NCI-H446 (cell line): ENCODE results near the gene INPP5B.
A peak's percentile ranks its signal among the peaks of the same experiment; 100 is the strongest.
"Not testable (repeated sequence)": the region's sequence is repeated elsewhere in the genome, so short reads cannot be mapped to it uniquely, and the experiment has no call there.

Experiments
- DNase-seq, 2 experiments: peaks; one replicate each; lab custom pipeline; 2025; lab: John Stamatoyannopoulos, UW

INPP5B gene

DNA sequence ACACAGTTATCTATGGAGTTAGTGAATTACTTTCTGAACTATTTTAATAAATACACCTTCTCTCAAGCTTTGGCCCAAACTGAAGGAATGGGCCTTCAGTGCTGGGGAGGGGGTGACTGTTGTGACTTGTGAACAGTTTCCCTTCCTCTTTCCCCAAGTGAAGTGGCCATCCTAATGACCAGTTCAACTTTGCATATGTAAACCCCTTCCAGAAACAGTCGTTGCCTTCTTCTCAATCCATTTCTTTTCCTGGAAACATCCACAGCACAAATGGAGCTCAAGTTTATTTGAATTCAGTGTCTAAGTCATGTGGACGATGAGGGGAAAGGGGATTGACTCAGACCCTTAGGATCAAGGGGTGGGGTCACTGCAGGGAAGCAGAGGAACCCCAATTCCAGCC, 1.3 kb upstream of the INPP5B start:
- DNase-seq, result no peak

DNA sequence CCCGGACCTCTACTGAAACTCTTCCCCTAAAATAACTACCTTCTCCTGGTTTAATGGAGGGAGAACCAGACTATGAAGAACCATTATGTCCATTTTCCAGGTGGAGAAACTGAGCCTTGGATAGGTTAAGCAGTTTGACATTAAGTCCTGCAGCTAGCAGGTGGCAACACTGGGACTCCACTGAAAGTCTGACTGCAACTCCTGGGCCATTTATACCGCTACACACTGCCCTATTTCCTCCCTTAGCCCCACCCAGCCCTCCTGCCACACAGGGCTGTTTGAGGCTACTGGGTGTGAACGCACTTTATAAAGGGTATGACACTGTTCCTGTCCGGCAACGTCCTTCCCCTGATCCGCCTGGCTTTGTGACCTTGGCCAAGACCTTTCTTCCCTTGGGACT, 511 bp upstream of the INPP5B start:
- no peak for DNase-seq

DNA sequence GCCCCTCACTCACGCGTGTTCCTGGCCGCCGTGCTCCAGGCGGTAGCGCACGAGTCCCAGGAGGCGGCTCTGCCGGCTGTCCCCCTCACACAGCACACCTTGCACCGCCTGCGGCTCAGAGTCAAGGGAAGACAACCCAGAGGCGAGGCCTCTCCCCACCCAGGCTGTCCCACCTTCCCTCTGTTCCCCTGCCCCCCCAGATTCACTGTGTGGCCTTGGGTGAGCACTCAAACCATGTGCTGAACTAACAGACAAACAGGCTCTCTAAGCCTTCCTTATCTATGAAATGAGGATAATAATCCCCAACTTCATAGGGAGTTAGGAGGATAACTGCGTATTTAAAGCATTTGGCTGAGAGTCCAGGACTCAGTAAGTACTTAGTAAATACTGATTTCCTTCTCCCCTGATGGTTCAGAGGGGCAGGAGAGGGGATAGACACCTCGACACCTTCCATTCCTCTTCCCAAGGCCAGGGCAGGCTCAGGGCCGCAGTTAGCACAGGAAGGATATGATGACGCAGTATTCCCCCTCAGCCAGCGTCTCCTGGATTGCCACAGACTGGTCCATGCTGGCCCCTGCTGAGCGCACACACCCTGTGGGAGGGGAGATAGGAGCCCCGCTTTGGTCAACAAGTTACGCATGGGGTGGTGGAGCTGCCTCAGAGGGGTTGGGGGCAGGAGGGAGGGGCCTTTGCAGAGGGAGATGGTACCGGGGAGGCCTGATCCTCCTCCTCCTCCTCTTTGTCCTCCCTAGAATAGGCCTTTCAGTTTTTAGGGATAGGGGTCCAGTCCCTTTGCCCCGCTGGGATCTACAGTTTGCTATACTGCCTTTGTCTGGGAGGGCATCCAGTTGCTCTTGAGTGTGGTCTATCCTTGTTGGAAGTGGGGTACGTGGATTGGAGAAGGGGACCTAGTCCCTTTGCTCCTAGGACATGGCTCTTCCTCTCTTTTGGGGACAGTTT, 830 bp downstream of the INPP5B start:
- no peak for DNase-seq

DNA sequence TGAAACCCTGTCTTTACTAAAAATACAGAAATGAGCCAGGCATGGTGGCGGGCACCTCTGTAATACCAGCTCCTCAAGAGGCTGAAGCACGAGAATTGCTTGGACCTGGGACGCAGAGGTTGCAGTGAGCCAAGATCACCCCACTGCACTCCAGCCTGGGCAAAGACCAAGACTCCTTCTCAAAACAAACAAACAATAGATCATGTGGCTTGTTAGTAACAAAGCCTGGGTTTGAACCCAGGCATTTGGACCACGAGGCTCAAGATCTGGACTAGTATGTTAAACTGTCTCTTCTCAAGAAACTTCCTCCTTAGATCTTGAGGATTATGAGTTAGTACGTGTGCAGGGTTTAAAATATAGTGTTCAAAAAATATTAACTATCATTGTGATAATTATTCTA, 1.6 kb downstream of the INPP5B start:
- no peak for DNase-seq

DNA sequence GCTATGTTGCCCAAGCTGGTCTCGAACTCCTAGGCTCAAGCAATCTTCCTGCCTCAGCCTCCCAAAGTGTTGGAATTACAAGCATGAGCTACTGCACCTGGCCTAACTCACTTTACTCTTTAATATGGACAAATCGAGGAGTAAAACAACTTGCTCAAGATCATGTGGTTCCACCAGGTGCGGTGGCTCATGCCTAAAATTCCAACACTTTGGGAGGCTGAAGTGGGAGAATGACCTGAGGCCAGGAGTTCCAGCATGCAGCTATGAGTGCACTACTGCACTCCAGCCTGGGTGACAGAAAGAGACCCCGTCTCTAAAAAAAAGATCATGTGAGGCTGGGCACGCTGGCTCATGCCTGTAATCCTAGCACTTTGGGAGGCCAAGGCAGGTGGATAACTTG, 2.0 kb downstream of the INPP5B start:
- DNase-seq, result no peak

DNA sequence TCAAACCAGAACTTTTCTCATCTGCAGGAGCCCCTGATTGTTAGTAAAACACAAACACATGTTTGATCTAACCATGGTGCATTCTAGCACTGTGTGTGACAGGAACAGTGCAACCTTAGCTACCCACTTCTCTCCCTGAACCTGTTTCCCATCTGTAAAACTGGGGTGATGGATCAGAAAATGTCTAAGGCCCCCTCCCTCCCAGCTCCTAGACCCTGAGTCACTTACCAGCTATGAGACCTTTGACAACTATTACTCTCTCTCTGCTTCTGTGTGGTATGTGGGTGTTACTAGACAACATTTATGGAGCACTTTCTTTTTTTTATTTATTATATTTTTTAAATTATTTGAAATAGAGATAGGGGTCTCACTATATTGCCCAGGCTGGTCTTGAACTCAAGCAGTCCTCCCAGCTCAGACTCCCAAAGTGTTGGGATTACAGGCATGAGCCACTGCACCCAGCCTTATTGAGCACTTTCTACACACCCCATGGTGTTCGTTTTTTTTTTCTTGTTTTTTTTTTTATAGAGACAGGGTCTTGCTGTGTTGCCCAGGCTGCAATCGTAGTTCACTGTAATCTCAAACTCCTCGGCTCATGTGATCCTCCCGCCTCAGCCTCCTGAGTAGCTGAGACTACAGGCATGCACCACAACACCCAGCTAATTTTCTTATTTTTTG, 2.6 kb downstream of the INPP5B start:
- DNase-seq, result no peak

DNA sequence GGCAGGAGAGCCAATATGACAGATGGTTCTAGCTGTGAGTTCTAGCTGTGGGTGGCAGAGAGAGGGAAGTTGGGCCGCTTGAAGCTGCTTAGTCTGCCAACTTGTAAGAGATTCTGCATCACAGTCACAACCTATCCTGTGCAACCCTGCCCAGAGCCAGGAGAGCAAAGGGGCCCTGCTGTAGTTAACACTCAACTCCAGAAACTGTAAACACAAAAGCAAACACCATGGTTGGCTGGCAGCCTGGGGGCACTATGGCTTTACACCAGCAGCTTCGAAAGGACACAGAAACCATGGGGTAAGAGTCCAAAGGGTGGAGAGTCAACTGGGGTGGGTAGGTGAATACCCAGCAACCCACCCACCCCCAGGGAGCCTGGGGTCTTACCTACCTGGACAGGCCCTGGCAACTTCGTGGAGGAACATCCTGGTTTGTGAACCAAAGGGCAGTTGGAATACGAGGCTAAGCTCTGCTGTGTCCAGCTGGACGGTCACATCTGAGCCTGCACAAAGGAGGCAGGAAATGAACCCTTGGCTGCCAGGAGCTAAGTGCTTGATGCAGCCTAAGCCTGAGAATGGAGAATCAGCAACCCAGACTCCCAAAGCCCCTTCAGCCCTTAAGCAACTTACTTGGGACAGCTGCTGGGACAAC, 6.4 kb downstream of the INPP5B start:
- DNase-seq, result peak; percentile 76 to 92

DNA sequence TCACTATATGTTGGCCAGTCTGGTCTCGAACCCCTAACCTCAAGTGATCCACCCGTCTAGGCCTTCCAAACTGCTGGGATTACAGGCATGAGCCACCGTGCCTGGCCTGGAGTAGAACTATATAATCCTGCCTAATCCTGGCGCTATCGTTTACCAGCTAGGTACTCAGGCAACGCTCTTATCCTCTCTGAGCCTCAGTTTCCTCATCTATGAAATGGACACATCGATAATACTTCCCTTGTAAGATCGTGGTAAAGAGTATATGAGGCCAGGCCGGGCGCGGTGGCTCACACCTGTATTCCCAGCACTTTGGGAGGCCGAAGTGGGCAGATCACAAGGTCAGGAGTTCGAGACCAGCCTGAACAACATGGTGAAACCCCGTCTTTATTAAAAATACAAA, 10.1 kb downstream of the INPP5B start:
- not testable (repeated sequence) for DNase-seq

DNA sequence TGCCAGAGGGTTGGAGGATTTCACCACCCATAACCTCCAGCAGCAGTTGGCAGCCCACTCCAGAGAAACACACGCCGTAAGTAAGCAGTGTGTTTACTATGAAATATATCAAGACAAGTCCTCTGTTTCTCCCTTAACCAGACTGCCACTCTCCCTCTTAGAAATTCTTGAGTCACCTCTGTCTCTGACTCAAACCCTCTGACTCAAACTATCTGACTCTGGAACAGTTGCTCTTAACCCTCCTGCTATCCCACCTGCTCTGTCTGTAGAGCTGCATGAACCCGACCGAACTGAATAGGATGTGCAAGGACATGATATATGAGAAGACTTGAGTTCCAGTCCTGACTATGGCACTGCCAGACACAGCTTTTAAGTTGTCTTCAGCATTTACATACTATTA, 14.1 kb downstream of the INPP5B start:
- DNase-seq, result no peak

DNA sequence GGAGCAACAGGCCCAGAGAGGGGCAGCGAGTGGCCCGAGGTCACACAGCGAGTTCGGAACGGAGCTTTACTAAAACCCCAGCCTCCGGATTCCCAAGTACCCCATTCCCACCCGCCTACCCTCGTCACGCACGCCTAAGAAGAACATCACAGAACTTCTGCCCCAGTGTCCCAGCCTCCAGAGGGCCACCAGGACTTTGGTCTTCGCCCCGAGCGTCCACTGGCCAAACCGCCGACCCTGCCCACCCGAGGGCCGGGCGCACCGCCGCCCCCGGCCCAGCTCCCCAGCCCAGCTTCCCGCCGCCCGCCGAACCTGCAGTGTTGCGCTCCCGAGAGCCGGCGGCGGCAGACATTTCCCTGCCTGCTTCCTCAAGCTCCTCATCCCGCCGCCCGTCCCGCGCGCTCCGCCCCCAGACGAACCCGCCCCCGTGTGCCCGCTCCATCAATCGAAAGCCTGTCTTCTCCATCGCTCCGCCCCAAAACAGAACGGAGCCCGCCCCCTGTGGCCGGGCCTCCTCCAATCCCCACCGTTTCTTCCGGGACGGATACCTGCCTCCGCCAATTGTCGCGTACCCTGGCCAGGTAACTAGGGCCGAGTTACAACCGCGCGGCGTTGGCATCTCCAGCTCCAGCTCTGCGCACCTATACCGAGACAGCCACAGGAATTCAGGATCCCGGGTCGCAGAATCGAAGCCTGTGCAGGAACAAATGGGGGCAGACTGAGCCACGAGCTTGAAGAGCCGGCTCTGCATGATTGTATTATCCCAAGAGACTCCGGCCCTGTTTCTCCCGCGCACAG, 15.3 kb downstream of the INPP5B start:
- DNase-seq, result peak; percentile 98

DNA sequence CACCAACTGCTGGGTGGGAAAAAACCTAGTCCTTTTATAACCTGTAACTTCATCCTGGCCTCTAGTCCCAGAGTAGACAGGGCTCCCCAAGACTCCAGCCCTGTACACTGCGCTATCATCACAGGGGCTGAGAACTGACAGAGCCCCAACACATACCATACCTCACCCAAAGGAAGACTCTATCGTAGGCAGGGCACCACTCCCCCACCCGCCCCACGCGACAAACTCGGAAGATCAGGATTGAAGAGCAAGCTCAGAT, 15.8 kb downstream of the INPP5B start:
- DNase-seq, result no peak

DNA sequence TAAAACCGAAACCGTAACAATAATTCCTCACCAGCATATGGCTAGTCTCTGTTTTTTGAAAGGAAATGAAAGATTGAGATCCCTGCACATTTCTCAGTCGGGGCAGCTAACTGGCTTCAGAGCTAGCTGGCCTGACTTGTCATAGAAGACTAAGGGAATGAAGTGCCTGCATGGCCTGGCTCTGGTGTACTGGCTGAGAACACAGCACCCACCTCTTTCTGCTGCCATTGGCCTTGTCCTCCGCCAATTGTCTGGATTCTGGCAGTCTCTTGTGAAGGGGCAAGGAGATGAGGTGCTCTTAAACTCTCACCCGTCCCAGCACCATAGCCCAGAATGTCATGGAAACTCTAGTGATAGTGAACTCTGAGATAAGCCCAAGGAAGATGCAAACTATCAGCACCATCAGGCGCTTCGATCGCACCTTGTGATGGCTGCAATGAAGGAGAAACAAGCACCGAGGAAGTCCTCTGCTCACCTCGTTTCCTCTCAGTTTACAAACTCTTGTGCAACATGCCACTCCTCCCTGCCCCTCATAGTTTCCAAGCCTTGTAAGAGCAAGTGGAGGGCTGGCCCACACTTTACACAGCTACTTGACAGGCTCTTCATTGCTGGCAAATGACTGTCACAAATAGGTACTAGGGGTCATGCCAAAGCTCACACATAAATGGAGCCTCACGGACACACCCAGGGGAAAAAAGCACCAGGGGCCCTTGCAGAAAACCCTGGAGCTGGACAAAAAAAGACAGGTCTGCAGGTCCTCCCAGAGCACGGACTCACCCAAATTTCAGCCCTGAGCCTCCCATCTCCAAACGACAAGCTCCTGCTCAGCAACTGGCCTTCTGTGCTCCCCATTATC, 16.4 kb downstream of the INPP5B start:
- DNase-seq, result no peak

DNA sequence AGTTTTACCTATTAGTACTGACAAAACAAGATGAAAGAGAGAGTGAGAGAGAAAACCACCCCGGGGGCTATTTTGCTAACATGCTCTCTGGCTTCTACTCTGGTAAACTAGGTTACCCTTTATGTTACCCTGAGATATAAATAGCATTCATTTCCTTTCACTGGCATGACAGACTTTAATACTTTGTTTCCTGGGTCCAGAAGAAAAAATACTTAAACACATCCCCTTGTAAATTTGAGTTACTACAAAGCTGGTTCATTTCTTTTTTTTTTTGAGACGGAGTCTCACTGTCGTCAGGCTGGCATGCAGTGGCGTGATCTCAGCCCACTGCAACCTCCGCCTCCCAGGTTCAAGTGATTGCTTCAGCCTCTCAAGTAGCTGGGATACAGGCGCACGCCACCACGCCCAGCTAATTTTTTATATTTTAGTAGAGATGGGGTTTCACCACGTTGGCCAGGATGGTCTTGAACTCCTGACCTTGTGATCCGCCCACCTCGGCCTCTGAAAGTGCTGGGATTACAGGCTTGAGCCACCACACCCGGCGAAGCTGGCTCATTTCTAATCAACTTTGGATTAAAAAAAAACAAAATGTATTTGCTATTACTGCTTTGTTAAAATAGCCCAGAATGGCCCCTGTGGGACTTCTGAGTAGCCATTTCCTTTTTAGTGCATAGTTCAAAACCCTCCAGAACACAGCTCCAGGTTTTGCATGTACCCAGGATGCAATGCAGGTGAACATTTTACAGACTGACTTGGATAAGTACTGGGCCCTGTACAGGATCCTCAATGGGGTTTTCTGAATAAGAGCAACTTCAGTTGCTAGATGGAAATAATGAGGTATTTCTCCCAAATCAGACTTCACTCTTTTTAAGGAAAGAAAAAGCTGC, 20.6 kb downstream of the INPP5B start:
- no peak for DNase-seq

DNA sequence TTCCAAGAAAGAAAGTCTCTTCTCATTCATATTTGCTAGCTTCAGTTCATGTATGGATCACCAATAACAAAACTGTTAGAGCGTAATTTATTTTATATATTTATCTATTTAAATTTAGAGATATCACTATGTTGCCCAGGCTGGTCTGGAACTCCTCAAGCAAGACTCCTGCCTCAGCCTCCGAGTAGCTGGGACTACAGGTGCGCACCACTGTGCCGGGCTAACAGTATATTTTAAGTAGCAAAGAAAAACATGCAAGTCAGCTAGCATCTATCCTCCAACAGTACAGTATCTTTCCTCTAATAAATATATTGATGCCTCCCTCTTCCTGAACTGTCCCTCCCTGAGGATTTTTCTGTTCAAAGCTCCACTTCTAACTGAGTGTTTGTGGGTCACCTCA, 21.5 kb downstream of the INPP5B start:
- DNase-seq, result no peak

DNA sequence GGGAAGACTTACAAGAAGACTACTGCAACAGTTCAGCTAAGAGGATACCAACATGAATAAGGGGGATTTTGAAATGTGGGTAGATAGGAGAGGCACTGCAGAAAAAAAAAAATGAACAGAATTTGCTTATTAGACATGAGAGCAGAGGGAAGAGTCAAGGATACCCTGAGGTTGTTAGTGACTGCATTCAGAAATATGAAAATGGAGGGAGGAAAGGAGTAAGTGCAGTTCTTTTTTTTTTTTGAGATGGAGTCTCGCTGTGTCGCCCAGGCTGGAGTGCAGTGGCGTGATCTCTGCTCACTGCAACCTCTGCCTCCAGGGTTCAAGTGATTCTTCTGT, 23.3 kb downstream of the INPP5B start:
- no peak for DNase-seq

DNA sequence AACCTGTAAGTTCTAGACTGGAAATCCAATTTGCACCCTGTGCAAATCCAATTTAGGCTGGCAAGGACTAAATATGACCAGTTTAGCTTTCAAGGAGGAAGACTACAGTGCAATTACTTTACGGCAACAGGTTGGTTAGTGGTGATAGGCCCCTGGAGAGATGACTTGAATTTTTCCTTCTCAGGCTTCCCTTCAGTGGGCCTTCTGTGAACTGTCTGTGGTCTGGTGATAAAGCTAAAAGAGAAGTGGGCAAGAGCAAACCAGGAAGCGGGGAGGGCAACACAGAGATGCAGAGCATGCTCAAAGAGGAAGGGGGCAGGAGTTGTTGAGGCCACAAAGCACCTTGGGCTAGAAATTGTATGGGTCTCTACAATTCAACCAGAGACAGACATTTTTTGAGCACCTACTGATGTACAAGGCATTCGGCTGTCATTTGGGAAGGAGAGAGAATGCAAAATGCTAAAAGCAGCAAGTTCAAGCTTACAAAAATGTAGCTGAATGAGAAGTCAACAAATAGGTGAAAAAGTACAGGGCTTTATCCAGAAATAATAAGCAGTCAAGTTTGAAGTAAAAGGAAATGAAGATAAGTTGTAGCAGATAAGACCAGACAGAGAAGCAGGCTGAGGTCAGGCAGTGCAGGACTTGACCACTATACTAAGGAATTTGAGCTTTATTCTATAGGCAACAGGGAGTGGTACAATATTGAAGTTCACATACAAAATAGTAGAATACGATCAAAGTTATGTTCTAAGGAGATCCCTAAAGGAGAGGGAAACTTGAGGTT, 23.9 kb downstream of the INPP5B start:
- no peak for DNase-seq

DNA sequence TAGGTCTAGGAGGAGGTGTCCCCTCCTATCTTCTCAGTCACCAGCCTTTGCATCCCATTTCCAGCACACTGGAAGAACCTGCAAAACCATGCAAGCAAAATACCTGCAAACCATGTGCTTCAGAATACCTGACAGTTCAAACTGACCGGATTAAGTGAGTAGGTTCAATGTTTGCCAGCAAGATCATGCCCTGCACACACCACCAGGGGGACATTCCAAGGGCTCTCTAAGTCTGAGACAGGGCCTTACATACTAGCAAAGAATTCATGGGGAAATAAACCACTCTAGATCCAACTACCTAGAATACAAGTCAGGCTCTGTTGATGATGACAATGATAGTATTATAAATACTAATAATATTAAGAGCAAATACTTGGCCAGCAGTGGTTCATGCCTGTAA, 27.6 kb downstream of the INPP5B start:
- DNase-seq, result no peak

DNA sequence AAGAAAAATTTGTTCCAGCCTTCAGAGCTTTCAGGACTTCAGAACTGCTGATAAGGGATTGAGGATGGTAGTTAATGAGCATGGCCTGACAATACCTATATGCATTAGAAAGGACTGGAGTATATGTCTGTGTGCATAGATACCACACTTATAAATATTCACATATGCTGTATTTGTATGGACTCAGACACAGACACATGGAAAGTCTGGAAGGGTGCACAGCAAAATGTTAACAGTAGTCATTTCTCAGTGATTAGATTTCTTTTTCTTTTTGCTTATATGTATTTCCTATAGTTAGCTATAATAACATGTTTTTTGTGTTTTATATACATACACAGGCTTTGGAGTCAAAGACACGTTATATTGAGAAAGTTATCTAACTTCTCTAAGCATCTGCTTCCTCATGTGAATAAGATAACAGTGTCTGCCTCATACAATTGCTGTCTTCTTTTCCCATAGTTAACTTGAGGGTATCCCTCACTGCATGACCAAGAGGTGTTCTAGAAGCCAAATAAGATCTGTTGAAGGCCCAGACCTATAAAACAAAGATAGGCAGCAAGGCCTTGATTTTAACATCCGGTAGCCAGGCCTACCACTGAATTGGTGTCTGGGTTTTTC, 31.3 kb downstream of the INPP5B start:
- DNase-seq, result no peak
